GM19397 (cell line): ENCODE measurements around the gene NRCAM.
A peak's percentile ranks its signal among the peaks of the same experiment; 100 is the strongest.
"Not testable (repeated sequence)": the region's sequence is repeated elsewhere in the genome, so short reads cannot be mapped to it uniquely, and the experiment has no call there.

Source experiments
- ATAC-seq: cut with Tn5 transposase; IDR thresholded peaks from one replicate; pipeline ENCODE4 v1.9.1; 2021; ENCODE audit warnings: mild to moderate bottlenecking, moderate library complexity; ENCODE audit not compliant: unreplicated experiment

NRCAM gene

GRCh38 chr7:108287857-108288256, 168.4 kb downstream of the NRCAM start:
- no peak for ATAC-seq

- no peak for ATAC-seq
Observed at GRCh38 chr7:108286290-108286904, 169.8 kb downstream of the NRCAM start.

- no peak for ATAC-seq
Observed at GRCh38 chr7:108285778-108286177, 170.5 kb downstream of the NRCAM start.

- no peak for ATAC-seq
Observed at GRCh38 chr7:108285003-108285368, 171.2 kb downstream of the NRCAM start.

GRCh38 chr7:108284349-108285002, 171.8 kb downstream of the NRCAM start:
- peak; percentile 78 for ATAC-seq

GRCh38 chr7:108283252-108283651, 173.0 kb downstream of the NRCAM start:
- no peak for ATAC-seq

- no peak for ATAC-seq
Observed at GRCh38 chr7:108282427-108282996, 173.7 kb downstream of the NRCAM start.

- ATAC-seq = no peak
Observed at GRCh38 chr7:108280136-108280535, 176.1 kb downstream of the NRCAM start.

GRCh38 chr7:108278776-108279175, 177.5 kb downstream of the NRCAM start:
- ATAC-seq = no peak

- no peak for ATAC-seq
Observed at GRCh38 chr7:108278281-108278680, 178.0 kb downstream of the NRCAM start.

GRCh38 chr7:108274447-108274846, 181.8 kb downstream of the NRCAM start:
- ATAC-seq = not testable (repeated sequence)

- ATAC-seq = not testable (repeated sequence)
Observed at GRCh38 chr7:108272891-108273290, 183.3 kb downstream of the NRCAM start.

GRCh38 chr7:108270385-108271015, 185.7 kb downstream of the NRCAM start:
- ATAC-seq = no peak

- ATAC-seq = no peak
Observed at GRCh38 chr7:108268200-108268820, 187.9 kb downstream of the NRCAM start.

GRCh38 chr7:108267615-108268014, 188.6 kb downstream of the NRCAM start:
- ATAC-seq = no peak

GRCh38 chr7:108266491-108266890, 189.7 kb downstream of the NRCAM start:
- ATAC-seq = no peak

GRCh38 chr7:108266035-108266434, 190.2 kb downstream of the NRCAM start:
- ATAC-seq = no peak

- no peak for ATAC-seq
Observed at GRCh38 chr7:108265007-108265406, 191.2 kb downstream of the NRCAM start.

GRCh38 chr7:108263425-108263824, 192.8 kb downstream of the NRCAM start:
- ATAC-seq = no peak

GRCh38 chr7:108261560-108262255, 194.5 kb downstream of the NRCAM start:
- no peak for ATAC-seq

GRCh38 chr7:108259447-108259846, 196.8 kb downstream of the NRCAM start:
- ATAC-seq = not testable (repeated sequence)
